Right lobe of liver (tissue), 4 donors: Measurements from ENCODE around the gene ATXN10.

Experiments
- POLR2A ChIP-seq: fragments of 450-650 bp; IDR thresholded peaks from one replicate; pipeline ENCODE4 v1.6.1; 2017; ENCODE audit warnings: antibody characterized with exemption, mild to moderate bottlenecking
- TF ChIP-seq, protein P1 (sequence below), 4 donors: fragments of 200-600 bp in 3 of 4; fragments of 450-650 bp in 1 of 4; IDR thresholded peaks; one replicate each; pipeline versions ENCODE4 v1.5.1 to v1.8.0; 2016 to 2022; ENCODE audit warnings: antibody characterized with exemption in 4 of 4, mild to moderate bottlenecking in 2 of 4
- donor health status: DM: no; HTN: no; CAD: no.
- donor health status: DM: no; HTN: no; CAD: no.
- donor health status: DM: no; HTN: yes; CAD: no.

DNA sequence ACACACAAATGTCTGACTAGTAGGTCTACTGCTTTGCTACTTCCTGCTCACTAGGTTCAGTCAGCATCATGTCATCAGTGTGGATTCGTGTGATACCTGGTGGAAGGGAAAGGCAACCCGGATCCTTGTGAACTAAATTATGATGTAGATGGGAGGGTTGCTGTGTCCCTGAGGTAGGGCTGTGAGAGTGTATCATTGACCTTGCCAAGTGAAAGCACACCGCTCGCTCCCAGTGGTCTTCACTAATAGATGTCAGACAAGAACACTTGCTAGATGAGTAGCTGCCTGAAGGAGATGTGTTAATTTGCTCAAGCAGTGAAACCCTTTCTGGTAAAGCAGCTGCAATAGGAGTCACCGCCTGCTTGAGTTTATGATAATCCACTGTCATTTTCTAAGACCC is 185.9 kb downstream of the ATXN10 start:
- TF ChIP-seq, protein P1, sequence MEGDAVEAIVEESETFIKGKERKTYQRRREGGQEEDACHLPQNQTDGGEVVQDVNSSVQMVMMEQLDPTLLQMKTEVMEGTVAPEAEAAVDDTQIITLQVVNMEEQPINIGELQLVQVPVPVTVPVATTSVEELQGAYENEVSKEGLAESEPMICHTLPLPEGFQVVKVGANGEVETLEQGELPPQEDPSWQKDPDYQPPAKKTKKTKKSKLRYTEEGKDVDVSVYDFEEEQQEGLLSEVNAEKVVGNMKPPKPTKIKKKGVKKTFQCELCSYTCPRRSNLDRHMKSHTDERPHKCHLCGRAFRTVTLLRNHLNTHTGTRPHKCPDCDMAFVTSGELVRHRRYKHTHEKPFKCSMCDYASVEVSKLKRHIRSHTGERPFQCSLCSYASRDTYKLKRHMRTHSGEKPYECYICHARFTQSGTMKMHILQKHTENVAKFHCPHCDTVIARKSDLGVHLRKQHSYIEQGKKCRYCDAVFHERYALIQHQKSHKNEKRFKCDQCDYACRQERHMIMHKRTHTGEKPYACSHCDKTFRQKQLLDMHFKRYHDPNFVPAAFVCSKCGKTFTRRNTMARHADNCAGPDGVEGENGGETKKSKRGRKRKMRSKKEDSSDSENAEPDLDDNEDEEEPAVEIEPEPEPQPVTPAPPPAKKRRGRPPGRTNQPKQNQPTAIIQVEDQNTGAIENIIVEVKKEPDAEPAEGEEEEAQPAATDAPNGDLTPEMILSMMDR (IDR thresholded peaks at IDR 0.05) = no peak
- no peak for TF ChIP-seq POLR2A
